CD4-positive, alpha-beta T cell (primary cell): ENCODE results near the gene KRTAP19-1. TPM values are rescaled to one million over a fixed set of nuclear protein-coding genes. Genes with fewer than 3 reads are reported as not detected.

Experiments used
- ATAC-seq: fragments of 200-7000 bp; cut with Tn5 transposase; one replicate; pipeline ENCODE4 v1.10.0; 2022; ENCODE audit warnings: mild to moderate bottlenecking; ENCODE audit not compliant: poor library complexity
- CTCF ChIA-PET: fragments of 350-600 bp; sonication (Branson Sonifier 250); formaldehyde crosslinking; loops from one replicate; lab custom pipeline; 2021; ENCODE audit warnings: antibody characterized with exemption, inconsistent platforms; lab: Charles Lee
- POLR2A ChIA-PET: fragments of 350-600 bp; sonication (Branson Sonifier 250); formaldehyde crosslinking; loops from one replicate; lab custom pipeline; 2021; ENCODE audit warnings: antibody characterized with exemption, inconsistent platforms; lab: Charles Lee
- DNase-seq, 14 experiments: peaks; one replicate each; pipeline ENCODE4 v3.0.0-alpha.2; 2013 to 2020; ENCODE audit warnings: mixed read lengths in 2 of 14
- H3K27ac ChIP-seq, 2 donors: one replicate each; pipeline versions ENCODE4 v1.5.1 to v1.7.0; 2013; ENCODE audit warnings: low read length in 2 of 2, low read depth in 1 of 2, mild to moderate bottlenecking in 1 of 2
- H3K27me3 ChIP-seq, 2 experiments: 1 replicate in 1 of 2; 2 replicates in 1 of 2; pipeline versions ENCODE4 v1.6.1 to v1.7.0; 2013; ENCODE audit warnings: low read length in 2 of 2, control low read depth in 1 of 2, mild to moderate bottlenecking in 1 of 2, moderate library complexity in 1 of 2; ENCODE audit not compliant: insufficient read depth in 2 of 2, control insufficient read depth in 1 of 2
- H3K36me3 ChIP-seq: one replicate; pipeline ENCODE4 v1.6.1; 2013; ENCODE audit warnings: low read length, control low read depth; ENCODE audit not compliant: insufficient read depth
- H3K4me1 ChIP-seq: one replicate; pipeline ENCODE4 v1.6.1; 2013; ENCODE audit warnings: low read length, control low read depth; ENCODE audit not compliant: insufficient read depth
- H3K4me3 ChIP-seq: one replicate; pipeline ENCODE4 v1.5.1; 2013; ENCODE audit warnings: mild to moderate bottlenecking, low read length, moderate library complexity
- H3K9me3 ChIP-seq, 2 experiments: 1 replicate in 1 of 2; 2 replicates in 1 of 2; pipeline versions ENCODE4 v1.6.1 to v1.7.0; 2013; ENCODE audit warnings: low read length in 2 of 2, mild to moderate bottlenecking in 2 of 2, control low read depth in 1 of 2, moderate library complexity in 1 of 2; ENCODE audit not compliant: control insufficient read depth in 1 of 2, insufficient read depth in 1 of 2
- H3K27ac Mint-ChIP-seq: one replicate; pipeline ENCODE4 v1.8.0; 2020; ENCODE audit warnings: mixed read lengths
- H3K27me3 Mint-ChIP-seq: one replicate; pipeline ENCODE4 v1.8.0; 2021; ENCODE audit warnings: mixed read lengths
- H3K36me3 Mint-ChIP-seq: one replicate; pipeline ENCODE4 v1.8.0; 2021; ENCODE audit warnings: low read depth, mixed read lengths
- H3K4me1 Mint-ChIP-seq: one replicate; pipeline ENCODE4 v1.8.0; 2021; ENCODE audit warnings: low read depth, mixed read lengths
- H3K4me3 Mint-ChIP-seq: one replicate; pipeline ENCODE4 v1.8.0; 2020; ENCODE audit warnings: mild to moderate bottlenecking, mixed read lengths
- H3K9me3 Mint-ChIP-seq: one replicate; pipeline ENCODE4 v1.8.0; 2020; ENCODE audit warnings: mixed read lengths
- intact Hi-C, 2 experiments: fragments of 100-400 bp; cut with DNase I in 1 of 2; cut with micrococcal nuclease in 1 of 2; formaldehyde crosslinking; loops; one replicate each; pipeline versions ENCODE4 v1.15.1 to v1.9.0; 2023 to 2025; cut with DNase I, micrococcal nuclease
- total RNA-seq, 174 experiments: library from RNA in 2 of 174; stranded (reverse) in 2 of 174; gene quantifications; one replicate each; pipeline ENCODE4 v1.2.3 and lab custom pipeline; 2021 to 2026
- TF ChIP-seq, protein P1 (sequence below): fragments of 200-600 bp; IDR thresholded peaks from one replicate; pipeline ENCODE4 v1.8.0; 2022; ENCODE audit warnings: antibody characterized with exemption, mild to moderate bottlenecking

Gene KRTAP19-1
- total RNA-seq, 2 experiments from 2014 or later: not detected

DNA sequence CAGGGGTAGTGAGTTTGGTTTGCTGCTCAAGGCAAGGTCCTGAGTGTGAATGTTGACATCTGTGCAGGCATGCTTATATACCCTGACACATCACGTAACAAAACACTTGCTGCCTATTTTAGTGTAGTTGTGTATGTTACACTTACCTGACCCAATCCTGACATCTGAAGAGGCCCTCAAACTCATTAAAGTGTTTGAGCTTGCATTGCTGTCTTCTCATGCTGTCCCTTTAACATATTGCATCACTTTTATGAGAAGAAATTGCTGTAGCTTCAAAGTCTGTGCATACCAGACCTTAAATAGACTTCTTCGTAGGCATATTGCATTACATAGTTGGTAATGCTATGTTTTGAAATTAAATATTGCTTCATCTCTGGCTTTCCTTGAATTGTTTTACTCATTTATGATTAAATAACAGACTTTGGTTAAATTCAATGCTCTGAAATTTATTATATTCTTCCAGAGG is 11.8 kb upstream of the KRTAP19-1 start, which contains the start of gene KRTAP19-3:
TSS of gene KRTAP19-3 (minus strand) at position 51 of the 466 bp plus-strand sequence. CDS start 56 bp downstream, outside the sequence.
- no peak within 1 kb of the TSS for H3K4me3 ChIP-seq
- ATAC-seq: no peak
- H3K4me1 ChIP-seq: no peaks in the 10 kb centered on the region
- intact Hi-C loops: no loop called here
- Mint-ChIP-seq H3K4me1 (no peaks in the 10 kb centered on the region), H3K9me3 (peaks cover 1% of the 10 kb centered on the region), H3K4me3 (no peak within 1 kb of the TSS), H3K27me3 (no peaks in the 10 kb centered on the region), H3K36me3 (no peaks in the 10 kb centered on the region), H3K27ac (no peak within 1 kb of the TSS)
- no peak for DNase-seq
- ChIA-PET POLR2A (no interaction called here), CTCF (no interaction called here)
- TF ChIP-seq, protein P1, sequence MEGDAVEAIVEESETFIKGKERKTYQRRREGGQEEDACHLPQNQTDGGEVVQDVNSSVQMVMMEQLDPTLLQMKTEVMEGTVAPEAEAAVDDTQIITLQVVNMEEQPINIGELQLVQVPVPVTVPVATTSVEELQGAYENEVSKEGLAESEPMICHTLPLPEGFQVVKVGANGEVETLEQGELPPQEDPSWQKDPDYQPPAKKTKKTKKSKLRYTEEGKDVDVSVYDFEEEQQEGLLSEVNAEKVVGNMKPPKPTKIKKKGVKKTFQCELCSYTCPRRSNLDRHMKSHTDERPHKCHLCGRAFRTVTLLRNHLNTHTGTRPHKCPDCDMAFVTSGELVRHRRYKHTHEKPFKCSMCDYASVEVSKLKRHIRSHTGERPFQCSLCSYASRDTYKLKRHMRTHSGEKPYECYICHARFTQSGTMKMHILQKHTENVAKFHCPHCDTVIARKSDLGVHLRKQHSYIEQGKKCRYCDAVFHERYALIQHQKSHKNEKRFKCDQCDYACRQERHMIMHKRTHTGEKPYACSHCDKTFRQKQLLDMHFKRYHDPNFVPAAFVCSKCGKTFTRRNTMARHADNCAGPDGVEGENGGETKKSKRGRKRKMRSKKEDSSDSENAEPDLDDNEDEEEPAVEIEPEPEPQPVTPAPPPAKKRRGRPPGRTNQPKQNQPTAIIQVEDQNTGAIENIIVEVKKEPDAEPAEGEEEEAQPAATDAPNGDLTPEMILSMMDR: no peak
- no peaks in the 10 kb centered on the region for H3K27me3 ChIP-seq
- H3K36me3 ChIP-seq: no peaks in the 10 kb centered on the region
- H3K9me3 ChIP-seq: peaks cover 5 to 9% of the 10 kb centered on the region in 2 experiments
- H3K27ac ChIP-seq: no peak within 1 kb of the TSS

DNA sequence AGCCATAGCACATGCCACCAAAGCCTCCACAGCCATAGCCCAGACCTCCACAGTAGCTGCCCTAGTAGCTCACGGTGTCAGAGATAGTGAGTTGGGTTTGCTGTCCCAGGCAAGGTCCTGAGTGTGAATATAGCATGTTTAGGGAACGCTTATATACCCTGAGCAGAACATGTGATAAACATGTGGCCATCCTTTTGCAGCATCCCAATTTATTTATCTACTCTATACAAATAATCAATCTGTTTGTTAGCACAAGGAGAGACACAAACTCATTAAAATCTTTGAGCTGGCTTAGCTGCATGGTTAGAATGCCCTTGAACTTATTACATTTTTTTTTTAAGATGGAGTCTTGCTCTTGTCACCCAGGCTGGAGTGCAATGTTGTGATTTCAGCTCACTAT is 7.2 kb upstream of the KRTAP19-1 start, which contains the start of gene KRTAP19-2:
TSS of gene KRTAP19-2 (minus strand) at position 101 of the 400 bp plus-strand sequence. CDS start at position 13, 88 bp downstream.
- ChIA-PET POLR2A (no interaction called here), CTCF (no interaction called here)
- TF ChIP-seq, protein P1: no peak
- no peaks in the 10 kb centered on the region for H3K36me3 ChIP-seq
- intact Hi-C loops: no loop called here
- peaks cover 3% of the 10 kb centered on the region for H3K9me3 Mint-ChIP-seq
- no peaks in the 10 kb centered on the region for H3K4me1 ChIP-seq
- no peak for DNase-seq
- no peaks in the 10 kb centered on the region for H3K27me3 Mint-ChIP-seq
- H3K36me3 Mint-ChIP-seq: no peaks in the 10 kb centered on the region
- H3K4me3 ChIP-seq: no peak within 1 kb of the TSS
- H3K27me3 ChIP-seq: no peaks in the 10 kb centered on the region
- no peak for ATAC-seq
- H3K27ac ChIP-seq: no peak within 1 kb of the TSS
- no peaks in the 10 kb centered on the region for H3K4me1 Mint-ChIP-seq
- H3K4me3 Mint-ChIP-seq: no peak within 1 kb of the TSS
- H3K27ac Mint-ChIP-seq: no peak within 1 kb of the TSS
- H3K9me3 ChIP-seq: peaks cover 10 to 14% of the 10 kb centered on the region in 2 experiments

DNA sequence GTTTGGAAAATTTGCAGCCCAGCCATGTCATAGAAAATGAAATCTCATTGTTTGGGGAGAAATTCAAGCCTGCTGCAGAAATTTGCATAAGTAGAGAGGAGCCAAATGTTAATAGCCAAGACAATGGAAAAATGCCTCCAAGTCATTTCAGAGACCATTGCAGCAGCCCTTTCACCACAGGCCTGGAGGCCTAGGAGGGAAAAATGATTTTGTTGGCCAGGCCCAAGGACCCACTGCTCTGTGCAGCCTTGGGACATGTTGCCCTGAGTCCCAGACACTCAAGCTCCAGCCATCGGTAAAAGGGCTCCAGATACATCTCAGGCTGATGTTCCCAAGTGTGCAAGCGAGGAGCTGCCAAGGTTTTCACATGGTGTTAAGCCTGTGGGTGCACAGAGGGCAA is 6.0 kb upstream of the KRTAP19-1 start:
- ChIA-PET CTCF (no interaction called here), POLR2A (no interaction called here)
- Mint-ChIP-seq H3K27me3 (no peaks in the 10 kb centered on the region), H3K9me3 (peaks cover 3% of the 10 kb centered on the region), H3K4me1 (no peaks in the 10 kb centered on the region), H3K4me3 (no peak overlapping the region), H3K36me3 (no peaks in the 10 kb centered on the region), H3K27ac (no peak overlapping the region)
- Histone ChIP-seq H3K4me3 (no peak overlapping the region), H3K36me3 (no peaks in the 10 kb centered on the region), H3K4me1 (no peaks in the 10 kb centered on the region), H3K9me3 (peaks cover 10 to 14% of the 10 kb centered on the region in 2 experiments), H3K27me3 (no peaks in the 10 kb centered on the region), H3K27ac (no peak overlapping the region)
- DNase-seq (no peak), ATAC-seq (no peak)
- TF ChIP-seq, protein P1: no peak
- intact Hi-C loops: no loop called here
